HL-60 (cell line): ENCODE data around the gene WDR19.

ENCODE experiments used
- CTCF ChIP-seq: IDR thresholded peaks from one replicate; pipeline ENCODE4 v1.5.1; 2011; ENCODE audit warnings: low read length, control low read depth, inconsistent platforms; ENCODE audit not compliant: insufficient read depth
- POLR2AphosphoS5 ChIP-seq: IDR thresholded peaks from 2 replicates; pipeline ENCODE4 v1.6.1; 2012; ENCODE audit warnings: low read depth

GRCh38 chr4:39308611-39309010, 126.3 kb downstream of the WDR19 start:
- no peak for TF ChIP-seq CTCF
- TF ChIP-seq POLR2AphosphoS5 = no peak
